SK-N-SH treated with all-trans-retinoic acid at 6 μM for 48 hours (cell line): Measurements from ENCODE around the gene KIFBP.

Experiments
- CSDC2 ChIP-seq: fragments of 250-450 bp; sonication (Bioruptor Pico); IDR thresholded peaks from 2 replicates; pipeline ENCODE4 v1.5.0; 2020; ENCODE audit warnings: mild to moderate bottlenecking, moderate library complexity
- OSR1 ChIP-seq: fragments of 250-450 bp; sonication (Bioruptor Pico); IDR thresholded peaks from 2 replicates; pipeline ENCODE4 v1.8.0; 2022; ENCODE audit warnings: moderate library complexity, mild to moderate bottlenecking, inconsistent platforms
- SNAI2 ChIP-seq: fragments of 250-450 bp; sonication (Bioruptor Pico); IDR thresholded peaks from 2 replicates; pipeline ENCODE4 v1.5.0; 2020; ENCODE audit warnings: mild to moderate bottlenecking, moderate library complexity
- TCF4 ChIP-seq: fragments of 250-450 bp; sonication (Bioruptor Pico); IDR thresholded peaks from 2 replicates; pipeline ENCODE4 v1.8.0; 2021; ENCODE audit warnings: mild to moderate bottlenecking, moderate library complexity, borderline replicate concordance
- TOX ChIP-seq: fragments of 250-450 bp; sonication (Bioruptor Pico); IDR thresholded peaks from 2 replicates; pipeline ENCODE4 v1.8.0; 2021; ENCODE audit warnings: mild to moderate bottlenecking, moderate library complexity, borderline replicate concordance
- ZFP3 ChIP-seq: fragments of 250-450 bp; sonication (Bioruptor Pico); IDR thresholded peaks from 2 replicates; pipeline ENCODE4 v1.5.0; 2020; ENCODE audit warnings: mild to moderate bottlenecking, moderate library complexity
- ZFP30 ChIP-seq: fragments of 450-650 bp; formaldehyde crosslinking; IDR thresholded peaks from 2 replicates; pipeline ENCODE4 v1.5.0; 2022; ENCODE audit warnings: mild to moderate bottlenecking, moderate library complexity
- ZNF565 ChIP-seq: fragments of 450-650 bp; formaldehyde crosslinking; conservative IDR thresholded peaks from 2 replicates; pipeline ENCODE4 v1.5.0; 2020; ENCODE audit warnings: low read depth, mild to moderate bottlenecking, moderate library complexity
- TF ChIP-seq, protein P1 (sequence below): fragments of 250-450 bp; sonication (Bioruptor Pico); IDR thresholded peaks from 2 replicates; pipeline ENCODE4 v1.8.0; 2020; ENCODE audit warnings: mild to moderate bottlenecking, moderate library complexity, borderline replicate concordance

GRCh38 chr10:69037489-69037888 lies 48.9 kb downstream of the KIFBP start:
- no peak for TF ChIP-seq ZFP30
- no peak for TF ChIP-seq OSR1 (CRISPR knock-in tag)
- TF ChIP-seq TCF4 (CRISPR knock-in tag) = no peak
- no peak for TF ChIP-seq CSDC2 (CRISPR knock-in tag)
- TF ChIP-seq ZFP3 = no peak
- no peak for TF ChIP-seq ZNF565 (CRISPR knock-in tag)
- TF ChIP-seq SNAI2 (CRISPR knock-in tag) = no peak
- TF ChIP-seq TOX (CRISPR knock-in tag) = no peak
- TF ChIP-seq, protein P1, sequence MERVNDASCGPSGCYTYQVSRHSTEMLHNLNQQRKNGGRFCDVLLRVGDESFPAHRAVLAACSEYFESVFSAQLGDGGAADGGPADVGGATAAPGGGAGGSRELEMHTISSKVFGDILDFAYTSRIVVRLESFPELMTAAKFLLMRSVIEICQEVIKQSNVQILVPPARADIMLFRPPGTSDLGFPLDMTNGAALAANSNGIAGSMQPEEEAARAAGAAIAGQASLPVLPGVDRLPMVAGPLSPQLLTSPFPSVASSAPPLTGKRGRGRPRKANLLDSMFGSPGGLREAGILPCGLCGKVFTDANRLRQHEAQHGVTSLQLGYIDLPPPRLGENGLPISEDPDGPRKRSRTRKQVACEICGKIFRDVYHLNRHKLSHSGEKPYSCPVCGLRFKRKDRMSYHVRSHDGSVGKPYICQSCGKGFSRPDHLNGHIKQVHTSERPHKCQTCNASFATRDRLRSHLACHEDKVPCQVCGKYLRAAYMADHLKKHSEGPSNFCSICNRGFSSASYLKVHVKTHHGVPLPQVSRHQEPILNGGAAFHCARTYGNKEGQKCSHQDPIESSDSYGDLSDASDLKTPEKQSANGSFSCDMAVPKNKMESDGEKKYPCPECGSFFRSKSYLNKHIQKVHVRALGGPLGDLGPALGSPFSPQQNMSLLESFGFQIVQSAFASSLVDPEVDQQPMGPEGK = no peak
